CD4-positive, alpha-beta T cell treated with Interleukin-21 for 1 hour (primary cell): ENCODE results near the gene CDH11.

Experiments
- DNase-seq: peaks from one replicate; pipeline ENCODE4 v3.0.0-alpha.2; 2020

CDH11 gene

DNA sequence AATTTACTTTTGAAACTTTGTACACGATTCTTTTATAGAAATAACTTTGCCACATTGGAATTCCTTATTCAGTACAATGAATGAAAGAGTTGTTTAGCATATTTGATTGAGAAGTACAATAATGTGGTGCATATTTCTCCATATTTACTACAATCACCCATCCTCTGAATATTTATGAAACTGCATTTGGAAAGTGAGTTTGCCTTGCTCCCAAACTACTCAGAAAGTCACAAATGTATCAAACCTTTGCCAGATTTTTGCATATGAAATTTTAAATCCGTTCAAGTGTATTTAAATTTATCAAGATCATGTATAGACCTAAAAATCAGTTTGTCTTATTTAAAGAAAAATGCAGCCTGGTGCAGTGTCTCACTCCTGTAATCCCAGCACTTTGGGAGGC lies 148.7 kb downstream of the CDH11 start:
- DNase-seq = no peak

DNA sequence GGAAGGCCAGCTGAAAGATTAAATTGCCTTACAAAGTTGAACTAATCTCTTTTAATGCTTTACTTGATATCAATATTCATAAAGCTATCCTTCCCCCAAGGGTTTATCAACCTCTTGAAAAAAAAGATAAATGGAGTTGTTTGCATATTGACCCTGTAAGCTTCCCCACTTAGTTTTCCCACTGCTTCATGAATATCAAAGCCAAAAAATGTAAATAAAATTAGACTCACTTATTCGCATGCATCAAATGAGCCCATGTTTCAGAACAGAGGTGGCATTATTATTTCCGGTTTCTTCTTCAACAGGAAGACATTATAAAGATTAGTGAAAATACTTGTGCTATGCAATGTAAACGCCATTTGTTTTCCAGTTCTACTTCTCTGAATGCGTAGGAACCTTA lies 150.7 kb downstream of the CDH11 start:
- no peak for DNase-seq

DNA sequence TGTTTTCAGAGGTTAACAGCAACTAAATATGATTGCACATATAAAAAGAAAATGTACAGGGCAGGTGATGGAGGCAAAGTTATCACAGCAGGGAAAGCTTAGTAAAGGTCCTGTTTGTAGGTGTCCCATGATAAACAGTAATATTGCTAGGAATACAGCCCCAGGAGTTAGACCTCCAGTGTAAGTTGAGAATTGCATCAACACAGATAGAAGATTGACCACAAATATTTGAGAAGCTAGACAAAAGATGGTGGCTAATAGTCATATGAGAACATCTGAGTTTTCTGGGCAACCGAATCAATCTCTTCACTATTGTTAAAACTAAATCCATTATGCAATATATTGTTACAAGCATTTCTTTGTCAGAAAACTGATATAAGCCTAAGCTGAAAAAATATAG lies 152.6 kb downstream of the CDH11 start:
- no peak for DNase-seq

DNA sequence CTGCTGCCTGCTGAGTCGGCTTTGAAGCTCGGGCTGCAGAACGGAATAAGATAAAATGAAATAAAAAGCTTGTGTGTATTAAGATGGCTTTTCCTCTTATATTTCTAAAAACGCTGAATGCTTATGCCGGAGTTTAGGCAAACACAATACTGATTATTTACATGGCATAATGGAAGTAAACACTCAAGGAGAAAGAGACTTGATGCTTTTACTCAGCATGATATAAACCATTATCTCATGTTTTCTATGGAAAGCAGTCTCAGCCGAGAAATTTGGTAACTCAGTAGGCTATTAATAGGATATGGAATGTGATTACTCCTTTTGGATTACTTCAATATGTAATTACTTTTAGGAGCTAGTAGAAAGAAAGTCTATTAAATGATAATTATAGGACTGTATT lies 153.3 kb downstream of the CDH11 start:
- no peak for DNase-seq

DNA sequence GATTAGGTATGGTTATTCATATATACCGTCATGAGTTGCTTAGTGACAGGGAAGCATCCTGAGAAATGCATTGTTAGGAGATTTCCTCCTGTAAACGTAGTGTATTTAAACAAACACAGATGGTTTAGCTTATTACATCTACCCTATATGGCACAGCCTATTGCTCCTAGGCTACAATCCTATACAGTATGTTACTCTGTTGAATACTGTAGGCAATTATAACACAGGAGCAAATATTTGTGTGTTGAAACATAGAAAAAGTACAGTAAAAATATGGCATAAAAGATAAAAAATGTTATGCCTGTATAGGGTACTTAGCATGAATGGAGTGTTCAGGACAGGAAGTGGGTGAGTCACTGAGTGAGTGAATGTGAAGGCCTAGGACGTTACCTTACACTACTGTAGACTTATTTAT lies 157.7 kb downstream of the CDH11 start:
- no peak for DNase-seq

DNA sequence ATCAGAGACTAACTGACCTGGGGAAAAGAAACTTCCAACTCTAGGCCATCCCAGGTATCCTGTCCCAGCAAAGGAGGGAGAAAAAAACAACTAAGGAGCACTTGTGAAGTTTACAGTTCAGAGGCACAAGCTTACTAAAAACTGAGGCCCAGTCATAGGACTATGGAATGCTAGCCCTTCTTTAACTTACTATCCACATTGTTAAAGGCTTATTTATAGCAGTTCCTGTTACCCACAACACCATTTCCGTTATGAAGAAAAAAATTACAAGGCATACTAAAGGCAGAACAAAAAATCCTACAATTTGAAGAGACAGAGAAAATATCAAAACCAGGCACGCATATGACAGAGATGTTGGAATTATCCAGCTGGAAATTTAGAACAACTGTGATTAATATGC lies 159.1 kb downstream of the CDH11 start:
- no peak for DNase-seq

DNA sequence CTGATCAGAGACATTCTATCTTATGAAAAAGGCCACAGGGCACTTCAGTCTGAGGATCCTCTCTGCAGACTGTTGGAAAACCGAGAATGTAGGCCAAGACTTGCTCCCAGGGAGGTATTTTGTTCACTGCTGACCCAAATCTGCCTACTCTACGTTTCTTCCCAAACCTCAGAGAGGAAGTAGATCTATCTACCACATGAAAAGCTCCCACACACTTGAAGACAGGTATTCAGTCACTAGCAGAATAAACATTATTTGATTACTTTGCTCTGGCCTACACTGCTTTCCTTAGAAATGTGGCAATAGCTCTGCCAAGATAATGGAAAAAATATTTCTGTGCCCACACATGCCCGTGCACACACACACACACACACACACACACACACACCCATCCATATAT lies 164.6 kb downstream of the CDH11 start:
- no peak for DNase-seq

DNA sequence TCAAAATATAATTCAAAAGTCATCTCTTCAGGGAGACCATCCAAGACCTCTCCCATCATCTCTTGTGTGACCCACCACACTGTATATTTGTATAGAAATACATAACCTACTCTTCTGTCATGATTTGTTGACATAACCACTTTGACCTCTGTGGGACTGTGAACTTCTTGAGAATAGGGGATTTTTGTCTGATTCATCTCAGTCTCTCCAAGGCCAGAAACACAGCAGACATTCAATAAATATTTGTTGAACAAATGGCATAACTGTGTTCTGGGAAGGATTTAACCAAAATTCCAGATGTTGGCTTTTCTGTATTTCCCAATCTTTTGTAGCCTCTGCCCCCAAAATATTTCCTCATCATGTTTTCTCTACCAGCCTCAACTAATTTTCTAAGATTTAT lies 169.7 kb downstream of the CDH11 start:
- no peak for DNase-seq

DNA sequence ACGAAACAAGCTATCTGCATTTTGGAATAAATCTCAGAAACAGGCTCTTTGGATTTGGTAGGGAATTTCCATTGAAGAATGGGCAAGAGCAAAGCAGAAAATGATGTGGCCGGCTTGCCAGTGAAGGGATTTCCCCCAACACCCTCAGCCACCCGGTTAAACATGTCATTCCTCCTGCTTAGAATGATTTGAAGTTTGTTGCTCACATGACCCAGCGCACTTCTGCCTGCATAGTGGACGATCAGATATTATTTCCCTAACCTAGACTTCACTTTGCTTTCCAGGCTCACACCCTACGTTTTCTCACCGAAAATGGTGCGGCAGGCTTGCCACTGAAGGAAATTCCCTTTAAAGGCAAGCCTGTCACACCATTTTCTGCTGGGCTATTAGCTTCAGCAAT lies 170.7 kb downstream of the CDH11 start:
- no peak for DNase-seq

DNA sequence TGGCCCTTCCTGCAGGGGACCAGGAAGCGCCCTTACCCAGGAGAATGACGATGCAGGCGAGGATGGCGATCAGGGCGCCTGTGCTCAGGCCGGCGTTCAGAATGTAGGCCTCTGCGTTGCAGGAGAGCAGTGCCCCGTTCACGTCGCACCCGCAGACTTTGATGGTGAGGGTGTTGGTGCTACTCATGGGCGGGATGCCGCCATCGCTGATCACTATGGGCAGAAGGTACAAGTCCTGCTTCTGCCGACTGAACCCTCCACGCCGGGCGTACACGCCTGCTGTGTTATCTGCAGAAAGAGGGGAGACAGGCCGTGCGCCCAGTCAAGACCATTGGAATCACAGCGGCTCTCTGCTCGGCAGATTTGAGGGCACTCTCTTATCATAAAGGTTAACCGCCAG lies 171.1 kb downstream of the CDH11 start:
- DNase-seq = no peak

DNA sequence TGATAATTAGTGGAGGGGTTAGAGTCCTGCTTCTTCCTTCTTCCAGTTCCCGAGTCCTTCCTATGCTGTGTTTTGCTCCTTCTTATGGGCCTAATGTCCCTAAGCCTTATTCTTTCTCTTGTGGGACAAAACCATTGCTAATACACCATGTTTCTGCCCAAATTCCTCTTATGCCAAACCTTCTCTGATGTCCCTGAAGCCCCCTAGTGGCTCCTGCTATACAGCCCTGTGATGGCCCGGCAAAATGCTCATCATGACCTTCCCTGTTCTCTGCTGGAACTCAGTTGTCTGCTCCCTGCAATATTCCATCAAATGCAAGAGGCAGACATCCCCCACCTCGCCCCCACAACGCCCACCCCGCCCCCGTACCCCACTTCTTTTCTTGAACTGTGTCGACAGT lies 171.6 kb downstream of the CDH11 start:
- no peak for DNase-seq

DNA sequence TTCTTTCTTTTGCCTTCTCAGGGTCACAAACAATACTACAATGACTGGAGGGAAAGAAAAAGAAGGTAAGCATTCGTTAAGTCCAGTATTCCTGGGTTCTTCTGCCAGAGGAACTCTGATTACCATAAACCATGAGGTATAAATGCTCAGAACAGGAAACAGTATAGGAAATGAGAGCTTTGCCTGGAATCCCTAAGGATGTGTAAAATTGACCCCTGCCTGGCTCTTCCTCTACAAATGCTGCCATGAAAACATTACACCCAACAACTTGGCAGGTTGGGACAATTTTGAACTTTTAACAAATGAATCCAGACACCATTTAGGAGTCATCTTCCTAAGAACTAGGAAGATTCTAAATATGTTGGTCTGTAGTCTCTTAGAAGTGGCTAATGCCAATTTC lies 173.8 kb downstream of the CDH11 start:
- no peak for DNase-seq

DNA sequence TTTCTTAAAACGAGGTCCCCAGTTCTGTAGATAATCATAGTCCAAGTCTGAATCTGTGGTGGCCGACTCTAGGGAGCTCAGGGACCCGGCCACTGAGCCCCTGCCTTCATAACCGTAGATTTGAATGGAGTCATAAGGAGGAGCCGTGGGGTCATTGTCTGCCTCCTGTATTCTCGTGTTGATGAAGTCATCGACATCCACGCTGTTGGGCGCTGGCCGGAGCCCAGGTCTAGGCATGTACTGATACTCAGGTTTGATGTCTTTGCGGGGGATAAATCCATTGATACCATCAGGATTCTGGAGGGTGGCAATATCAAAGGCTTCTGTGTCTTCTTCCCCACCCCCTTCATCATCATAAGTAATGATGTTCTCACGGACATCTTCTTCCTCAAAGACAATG lies 174.2 kb downstream of the CDH11 start:
- DNase-seq = no peak

DNA sequence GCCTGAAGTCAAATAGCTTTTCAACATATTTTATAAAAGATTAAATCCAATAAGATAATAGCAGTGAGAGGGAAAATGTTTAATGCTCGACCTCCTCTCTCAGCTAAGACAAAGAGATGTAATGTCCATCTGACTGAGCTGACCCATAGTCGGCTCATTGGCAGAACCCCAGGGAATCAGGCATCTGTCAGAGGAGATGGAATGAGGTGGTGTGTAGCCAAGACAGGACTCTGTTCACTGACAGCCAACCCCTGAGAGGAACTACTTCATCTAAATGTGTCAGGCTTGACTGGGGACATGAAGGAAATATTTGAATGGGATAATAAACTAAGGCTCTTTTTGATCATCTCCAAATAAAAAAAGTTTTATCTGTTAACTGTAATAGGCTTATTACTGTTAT lies 188.0 kb downstream of the CDH11 start:
- no peak for DNase-seq

DNA sequence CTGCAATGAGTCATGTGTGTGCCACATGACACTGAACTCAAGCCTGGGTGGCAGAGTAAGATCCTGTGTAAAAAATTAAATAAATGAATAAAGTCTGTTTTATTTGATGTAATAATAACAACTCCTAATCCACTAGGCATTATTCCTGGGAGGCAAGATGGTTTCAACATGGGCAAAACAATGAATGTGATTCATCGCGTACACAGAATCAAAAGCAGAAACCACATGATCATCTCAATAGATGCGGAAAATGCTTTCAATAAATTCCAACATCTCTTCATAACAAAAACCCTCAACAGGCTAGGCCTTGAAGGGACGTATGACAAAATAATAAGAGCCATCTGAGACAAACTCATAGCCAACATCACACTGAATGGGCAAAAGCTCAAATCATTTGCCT lies 195.4 kb downstream of the CDH11 start:
- no peak for DNase-seq

DNA sequence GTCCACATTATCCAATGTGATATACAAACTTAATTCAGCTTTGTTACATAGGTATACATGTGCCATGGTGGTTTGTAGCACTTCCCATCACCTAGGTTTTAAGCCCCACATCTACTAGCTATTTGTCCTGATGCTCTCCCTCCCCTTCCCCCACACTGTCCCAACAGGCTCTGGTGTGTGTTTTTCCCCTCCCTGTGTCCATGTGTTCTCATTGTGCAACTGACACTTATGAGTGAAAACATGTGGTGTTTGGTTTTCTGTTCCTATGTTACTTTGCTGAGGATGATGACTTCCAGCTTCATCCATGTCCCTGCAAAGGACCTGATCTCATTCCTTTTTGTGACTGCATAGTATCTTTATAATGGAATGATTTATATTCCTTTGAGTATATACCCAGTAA lies 196.7 kb downstream of the CDH11 start:
- DNase-seq = no peak

DNA sequence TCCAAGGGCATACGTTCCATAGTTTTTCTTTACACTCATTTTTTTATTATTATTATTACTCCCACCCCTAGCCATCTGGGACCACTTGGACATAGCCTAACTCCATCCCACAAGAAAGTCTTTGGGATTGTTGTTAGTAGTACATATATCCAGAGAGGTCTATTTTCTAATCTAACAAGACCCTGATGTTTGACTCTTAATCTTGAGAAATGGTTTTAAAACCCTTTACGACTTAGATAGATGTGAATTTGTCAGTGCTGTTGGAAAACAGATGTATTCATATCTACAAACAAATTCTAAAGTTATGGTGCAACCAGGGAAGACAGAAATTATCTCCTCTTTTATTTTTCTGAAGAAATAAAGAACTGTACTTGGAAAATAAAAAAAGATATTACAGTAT lies 197.8 kb downstream of the CDH11 start:
- no peak for DNase-seq

DNA sequence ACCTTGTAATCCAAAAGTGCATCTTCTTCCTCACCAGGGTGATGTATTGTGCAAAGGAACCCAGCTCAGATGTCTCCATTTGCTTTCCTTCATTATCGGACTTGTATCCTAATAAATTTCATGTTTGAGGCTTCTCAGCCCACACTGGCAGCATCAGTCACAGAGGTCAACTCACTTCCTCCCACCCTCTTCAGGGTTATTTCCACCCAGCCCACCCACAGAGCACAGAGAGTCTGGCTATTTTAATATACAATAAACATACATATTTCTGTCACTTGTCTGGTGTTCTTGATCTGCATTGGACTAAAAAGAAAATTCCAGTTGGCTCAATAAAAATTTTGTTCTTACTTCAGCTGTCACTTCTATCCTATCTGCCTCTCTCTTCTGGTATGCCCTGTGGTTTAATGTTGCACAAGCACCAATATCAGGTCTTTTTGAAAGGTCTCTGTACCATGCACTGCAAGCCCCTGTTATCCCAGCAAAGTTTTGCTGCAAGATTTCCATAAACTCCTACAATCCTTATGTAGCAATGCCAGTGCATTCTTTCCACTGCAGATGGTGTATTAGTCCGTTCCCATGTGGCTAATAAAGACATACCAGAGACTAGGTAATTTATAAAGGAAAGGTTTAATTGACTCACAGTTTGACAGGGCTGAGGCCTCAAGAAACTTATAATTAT lies 201.8 kb downstream of the CDH11 start:
- no peak for DNase-seq

DNA sequence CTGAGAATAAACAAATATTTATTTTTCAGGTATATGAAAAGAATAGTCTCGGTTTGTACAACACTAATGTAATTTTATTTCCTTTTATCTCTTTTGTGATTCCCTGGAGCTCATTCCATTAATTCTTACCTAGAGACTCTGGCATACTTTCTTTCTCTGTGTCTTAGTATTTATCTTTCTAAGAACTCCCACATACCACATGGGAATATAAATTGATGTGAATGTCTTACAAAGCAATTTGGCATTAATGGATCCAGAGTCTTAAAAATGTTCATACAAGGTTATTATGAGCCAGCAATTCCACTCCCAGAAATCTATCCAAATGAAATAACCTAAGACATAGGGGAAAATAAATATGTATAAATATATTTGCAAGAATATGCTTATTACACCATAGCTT lies 202.7 kb downstream of the CDH11 start:
- no peak for DNase-seq

DNA sequence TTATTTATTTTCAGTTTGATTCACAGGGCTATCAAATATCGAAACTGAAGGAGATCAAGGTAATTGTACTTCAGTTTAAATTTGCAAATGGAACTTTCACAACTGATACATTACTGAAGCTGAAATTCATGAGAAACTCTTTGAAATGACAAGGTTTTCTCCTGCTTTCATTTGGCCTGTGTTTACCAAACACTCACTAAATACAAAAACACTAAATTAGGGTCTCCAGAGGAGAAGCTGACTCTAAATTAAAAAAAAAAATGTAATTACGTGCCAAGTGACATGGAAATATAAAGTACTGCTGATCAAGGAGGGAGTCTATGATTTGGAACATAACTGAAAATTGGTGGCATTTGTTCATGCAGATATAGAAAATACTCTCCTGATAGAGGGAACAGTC lies 205.8 kb downstream of the CDH11 start:
- no peak for DNase-seq

DNA sequence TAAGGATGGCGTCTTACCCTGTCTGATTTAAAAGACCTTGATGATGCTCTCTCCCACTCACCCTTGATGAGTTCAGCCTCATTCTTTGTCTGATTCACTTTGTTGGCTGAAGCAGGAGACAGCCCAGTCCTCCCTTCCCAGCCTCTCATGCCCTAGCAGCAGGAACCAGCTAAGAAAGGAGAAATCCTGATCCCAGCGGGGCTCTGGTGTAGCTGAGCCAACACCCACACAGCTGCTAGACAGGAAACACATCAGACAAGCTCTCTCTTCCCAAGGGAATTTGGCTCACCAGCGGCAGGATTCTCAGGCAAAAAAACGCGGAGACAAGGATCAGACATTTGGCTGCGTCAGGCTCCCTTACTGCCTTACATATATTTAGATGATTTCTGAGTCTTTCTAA lies 211.5 kb downstream of the CDH11 start:
- DNase-seq = no peak

DNA sequence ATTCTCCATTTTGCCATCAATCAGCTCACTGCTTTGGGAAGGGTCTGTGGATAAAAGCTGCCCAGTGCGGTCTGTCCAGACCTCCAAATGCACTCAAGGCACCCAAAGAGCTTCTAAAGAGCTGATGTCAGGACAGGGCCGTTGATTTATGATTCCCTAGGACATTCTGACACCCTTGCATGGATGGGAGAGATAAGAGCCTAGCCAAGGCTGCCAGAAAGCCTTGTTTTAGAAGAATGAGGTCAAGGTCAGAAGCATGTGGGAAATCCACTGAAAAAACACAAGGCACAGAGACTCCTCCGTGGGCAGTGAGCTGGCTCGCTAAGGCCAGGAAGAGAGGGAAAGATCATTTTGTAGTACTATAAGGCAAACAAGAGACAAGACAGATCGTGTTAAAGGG lies 214.0 kb downstream of the CDH11 start:
- no peak for DNase-seq

DNA sequence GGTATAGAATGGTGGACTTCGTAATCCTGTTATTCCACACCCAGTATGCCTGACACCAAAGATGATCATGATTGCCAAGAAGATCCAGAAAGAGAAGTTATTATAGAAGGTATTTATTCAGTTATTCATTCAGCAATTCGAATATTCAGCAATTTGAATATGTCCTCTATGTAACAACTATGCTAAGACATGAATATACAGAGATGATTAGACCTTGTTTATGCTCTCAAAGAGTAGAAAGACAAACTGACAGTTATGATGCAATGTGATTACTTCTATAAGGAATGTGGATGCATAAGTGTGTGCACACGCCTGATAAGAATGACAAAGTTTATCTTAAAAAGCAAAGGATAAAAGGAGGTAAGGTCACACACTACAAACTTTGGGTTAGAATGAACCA lies 218.1 kb downstream of the CDH11 start:
- DNase-seq = no peak

DNA sequence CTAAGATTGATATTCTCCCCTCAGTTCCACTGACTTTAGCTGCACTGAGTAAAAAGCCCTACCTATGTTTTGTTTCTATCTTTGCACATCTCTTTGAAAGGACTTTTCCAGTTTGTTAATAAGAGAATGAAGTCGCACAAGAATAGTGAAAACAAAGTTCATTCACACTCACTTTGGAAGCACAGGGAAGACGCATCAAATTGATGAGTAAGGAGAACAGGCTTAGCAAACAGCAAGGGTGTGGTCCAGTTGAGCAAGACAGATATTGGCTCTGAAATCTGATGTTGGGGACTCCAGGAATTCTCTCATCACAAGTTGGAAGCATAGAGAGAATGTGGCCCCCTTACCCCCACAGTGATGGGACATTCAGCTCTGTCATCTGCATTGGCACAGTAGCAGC lies 221.3 kb downstream of the CDH11 start:
- DNase-seq = no peak

DNA sequence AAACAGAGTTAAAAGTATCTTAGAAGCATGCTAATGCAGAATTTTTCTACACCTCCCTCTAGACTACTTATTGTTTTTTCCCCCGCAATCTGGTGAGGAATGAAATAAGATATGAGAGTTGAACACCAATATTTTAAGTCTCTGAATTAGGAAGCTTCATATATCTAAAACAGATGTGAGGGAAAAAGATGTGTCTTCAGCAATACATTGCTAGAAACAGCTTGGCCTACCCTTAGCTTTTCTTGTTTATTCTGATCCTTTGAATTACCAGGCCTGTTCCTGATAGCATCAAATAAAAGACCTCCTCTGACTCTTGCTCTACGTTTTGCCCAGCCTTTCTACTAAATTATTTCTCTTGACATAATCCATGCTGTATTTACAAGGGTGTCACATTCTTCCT lies 221.8 kb downstream of the CDH11 start:
- DNase-seq = no peak

DNA sequence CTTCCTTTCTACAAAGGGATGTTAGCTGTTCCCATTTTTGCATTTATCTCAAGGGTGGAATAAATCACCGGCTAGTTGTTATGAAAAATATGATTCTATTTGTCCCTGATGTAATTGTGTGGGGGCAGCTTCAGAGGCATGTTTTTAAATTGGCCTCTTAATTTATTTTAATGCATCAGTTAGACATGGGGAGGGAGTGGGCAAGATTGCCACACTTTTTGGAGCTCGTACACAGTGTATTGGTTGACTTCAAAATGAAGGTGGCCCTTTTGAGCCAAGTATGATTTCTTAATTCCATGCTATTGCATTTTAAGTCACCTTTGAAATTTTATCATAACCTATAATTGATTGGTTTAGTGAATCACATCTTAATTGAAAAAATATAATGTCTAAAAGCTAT lies 223.7 kb downstream of the CDH11 start:
- no peak for DNase-seq
